GM19372 (cell line): ENCODE measurements around the gene SVOP.
"Not testable (repeated sequence)": the region's sequence is repeated elsewhere in the genome, so short reads cannot be mapped to it uniquely, and the experiment has no call there.

ENCODE experiments used
- ATAC-seq: cut with Tn5 transposase; IDR thresholded peaks from one replicate; pipeline ENCODE4 v1.9.1; 2021; ENCODE audit warnings: mild to moderate bottlenecking, low read depth, moderate library complexity; ENCODE audit not compliant: unreplicated experiment

SVOP gene, protein sequence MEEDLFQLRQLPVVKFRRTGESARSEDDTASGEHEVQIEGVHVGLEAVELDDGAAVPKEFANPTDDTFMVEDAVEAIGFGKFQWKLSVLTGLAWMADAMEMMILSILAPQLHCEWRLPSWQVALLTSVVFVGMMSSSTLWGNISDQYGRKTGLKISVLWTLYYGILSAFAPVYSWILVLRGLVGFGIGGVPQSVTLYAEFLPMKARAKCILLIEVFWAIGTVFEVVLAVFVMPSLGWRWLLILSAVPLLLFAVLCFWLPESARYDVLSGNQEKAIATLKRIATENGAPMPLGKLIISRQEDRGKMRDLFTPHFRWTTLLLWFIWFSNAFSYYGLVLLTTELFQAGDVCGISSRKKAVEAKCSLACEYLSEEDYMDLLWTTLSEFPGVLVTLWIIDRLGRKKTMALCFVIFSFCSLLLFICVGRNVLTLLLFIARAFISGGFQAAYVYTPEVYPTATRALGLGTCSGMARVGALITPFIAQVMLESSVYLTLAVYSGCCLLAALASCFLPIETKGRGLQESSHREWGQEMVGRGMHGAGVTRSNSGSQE

DNA sequence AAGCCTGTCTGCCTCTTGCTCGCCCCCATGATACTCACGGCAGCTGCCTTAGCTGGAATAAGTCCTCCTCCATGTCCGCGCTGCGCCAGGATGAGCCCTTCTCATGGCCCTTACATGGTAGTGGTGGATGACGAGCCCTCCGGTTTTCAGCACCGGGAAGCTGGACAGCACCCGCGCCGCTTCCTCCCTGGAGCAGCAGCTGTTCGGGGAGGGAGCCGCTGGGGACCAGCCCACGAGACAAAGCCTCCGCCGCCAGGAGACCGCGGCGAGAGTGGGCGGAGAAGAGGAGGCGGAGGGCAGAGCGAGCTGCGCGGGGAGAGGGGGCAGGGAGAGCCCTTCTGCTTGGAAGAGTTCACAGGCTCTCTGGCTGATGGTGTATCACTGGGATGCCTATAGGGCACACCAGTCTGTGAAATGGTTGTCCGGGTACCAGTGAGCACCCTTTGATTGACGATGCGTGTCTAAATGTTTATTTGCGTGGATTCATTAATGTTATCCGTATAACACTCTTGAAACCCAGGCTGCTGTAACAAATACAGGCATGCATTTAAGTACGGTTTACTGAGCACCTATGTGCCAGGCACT, at the start of gene SVOP:
Gene SVOP, minus strand, starts transcription at position 273 of the 585 bp plus-strand sequence. Its CDS starts 200 bp downstream, at position 73.
- ATAC-seq: no peak

DNA sequence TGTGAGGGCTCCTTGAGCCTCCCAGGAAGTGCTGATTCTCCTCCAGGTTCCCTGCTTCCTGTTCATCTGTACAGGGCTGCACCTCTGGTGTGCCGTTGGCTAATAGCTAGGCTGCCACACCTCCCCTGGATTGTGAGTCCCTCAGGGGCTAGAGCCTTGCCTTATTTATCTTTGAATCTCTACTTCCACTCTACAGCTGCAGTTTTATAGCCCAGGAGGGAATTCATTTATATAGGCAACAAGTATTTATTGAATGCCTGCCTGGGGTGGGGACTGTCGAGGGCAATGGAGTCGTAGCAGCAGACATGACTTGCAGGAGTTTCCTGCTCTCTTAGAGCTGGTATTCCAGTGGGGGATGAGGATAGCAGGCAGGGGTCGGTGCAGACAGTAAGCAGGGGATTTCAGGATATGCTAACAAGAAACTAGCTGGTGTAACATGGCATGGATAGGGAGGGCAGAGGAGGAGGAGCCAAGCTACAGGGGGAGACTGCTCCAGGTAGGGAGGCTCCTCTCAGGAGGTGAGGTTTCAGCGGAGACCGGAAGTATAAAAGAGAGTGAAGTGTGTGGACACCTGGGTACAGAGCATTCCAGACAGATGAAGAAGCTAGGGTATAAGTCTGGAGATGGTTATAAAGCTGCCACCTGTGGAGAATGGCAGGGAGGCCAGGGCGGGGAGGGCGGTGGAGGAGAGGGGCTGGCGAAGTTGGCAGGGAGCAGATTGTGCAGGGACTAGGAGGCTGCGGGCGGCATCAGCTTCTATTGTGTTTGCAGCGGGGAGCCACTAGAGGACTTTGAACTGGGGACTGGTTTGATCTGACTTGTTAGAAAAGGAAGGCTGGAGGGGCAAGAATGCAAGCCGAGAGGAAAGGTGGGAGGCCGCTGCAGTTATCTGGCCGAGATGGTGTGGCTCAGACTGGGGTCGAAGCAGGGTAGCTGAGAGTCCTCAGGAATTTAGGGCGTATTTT, 48.7 kb upstream of the SVOP start:
- ATAC-seq: no peak

DNA sequence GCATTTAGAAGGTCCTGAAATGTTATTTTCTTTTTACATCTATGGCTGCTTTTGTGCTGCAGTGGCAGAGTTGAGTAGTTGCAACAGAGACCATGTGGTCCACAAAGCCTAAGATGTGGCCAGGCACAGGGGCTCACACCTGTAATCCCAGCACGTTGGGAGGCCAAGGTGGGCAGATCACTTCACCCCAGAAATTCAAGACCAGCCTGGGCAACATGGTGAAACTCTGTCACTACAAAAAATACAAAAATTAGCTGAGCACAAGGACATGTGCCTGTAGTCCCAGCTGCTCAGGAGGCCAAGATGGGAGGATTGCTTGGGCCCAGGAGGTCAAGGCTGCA, 45.0 kb upstream of the SVOP start:
- no peak for ATAC-seq

DNA sequence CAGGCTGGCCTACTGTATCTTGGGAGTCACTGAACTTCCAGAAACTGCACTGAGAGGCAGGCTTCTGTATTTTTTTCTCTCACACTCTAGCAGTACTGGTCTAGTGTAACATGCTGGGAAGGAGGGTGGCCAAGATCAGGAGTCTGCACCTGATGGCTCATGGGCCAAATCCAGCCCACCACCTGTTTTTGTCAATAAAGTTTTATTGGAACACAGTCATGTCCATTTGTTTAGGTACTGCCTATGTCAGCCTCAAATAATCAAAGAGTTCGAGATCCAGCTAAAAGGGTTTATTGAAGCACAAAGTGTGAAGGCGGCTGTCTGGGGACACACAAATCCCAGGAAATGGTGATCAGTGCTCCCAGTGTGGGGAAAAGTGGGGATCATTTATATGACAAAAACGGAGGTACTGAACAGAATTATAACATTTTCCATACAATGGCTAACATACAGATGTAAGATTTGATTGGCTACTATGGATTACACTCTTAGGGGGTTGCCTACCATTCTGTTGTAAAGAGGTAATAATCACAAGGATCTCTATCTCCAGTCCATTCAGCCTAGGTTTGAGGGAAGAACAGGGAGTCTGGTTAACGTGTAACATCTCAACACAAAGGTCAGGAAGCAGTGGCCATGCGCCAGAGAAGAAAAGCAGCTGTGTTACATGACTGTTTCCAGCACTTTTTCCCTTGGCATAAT, 44.4 kb upstream of the SVOP start:
- ATAC-seq: no peak

DNA sequence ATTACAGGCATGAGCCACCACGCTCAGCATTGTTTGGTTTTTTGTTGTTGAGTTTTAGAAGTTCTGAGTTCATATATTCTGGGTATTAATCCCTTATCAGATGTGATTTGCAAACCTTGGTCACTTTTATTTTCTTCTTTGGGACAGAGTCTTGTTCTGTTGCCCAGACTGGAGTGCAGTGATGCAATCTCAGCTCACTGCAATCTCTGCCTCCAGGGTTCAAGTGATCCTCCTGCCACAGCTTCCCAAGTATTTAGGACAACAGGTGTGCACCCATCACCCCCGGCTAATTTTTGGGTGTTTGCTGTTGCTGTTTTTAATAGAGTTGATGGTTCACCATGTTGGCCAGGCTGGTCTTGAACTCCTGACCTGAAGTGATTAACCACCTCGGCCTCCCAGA, 43.3 kb upstream of the SVOP start:
- ATAC-seq: no peak

DNA sequence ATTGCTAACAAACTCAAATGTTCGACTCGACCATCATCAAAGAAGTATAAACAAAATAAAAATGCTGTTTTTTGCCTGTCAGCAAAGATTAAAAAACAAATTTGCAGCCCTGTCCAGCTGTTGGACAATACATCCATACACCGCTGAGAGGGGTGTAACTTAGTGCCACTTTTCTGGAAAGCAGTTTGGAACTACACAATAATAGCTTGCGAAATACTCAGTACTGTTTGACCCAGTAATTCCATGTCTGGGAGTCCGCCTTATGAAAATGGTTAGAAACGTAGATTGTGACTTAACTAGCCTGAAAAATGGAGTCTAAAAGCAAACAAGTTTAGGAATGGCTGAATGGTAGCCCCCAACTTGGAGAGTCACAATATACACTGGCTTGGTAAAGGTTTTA, 37.9 kb upstream of the SVOP start:
- ATAC-seq: no peak

DNA sequence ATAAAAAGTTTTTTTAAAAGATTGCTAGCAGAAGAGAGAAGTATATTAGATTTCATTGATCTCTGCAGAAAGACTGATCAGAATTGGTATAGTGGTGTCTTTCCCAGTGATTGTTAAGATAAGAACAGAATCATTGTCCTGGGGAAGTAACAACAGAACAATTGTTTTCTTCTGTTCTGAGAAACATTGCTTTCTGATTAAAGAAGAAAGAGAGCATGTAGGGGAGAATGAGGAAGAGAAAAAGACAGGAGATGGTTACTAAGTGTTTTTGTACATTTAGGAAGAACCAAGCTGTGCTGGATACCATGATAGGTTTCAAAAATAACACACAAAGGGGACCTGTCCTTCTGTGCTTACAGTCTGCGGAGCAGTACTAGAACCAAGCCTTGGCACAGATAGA, 36.5 kb upstream of the SVOP start:
- no peak for ATAC-seq

DNA sequence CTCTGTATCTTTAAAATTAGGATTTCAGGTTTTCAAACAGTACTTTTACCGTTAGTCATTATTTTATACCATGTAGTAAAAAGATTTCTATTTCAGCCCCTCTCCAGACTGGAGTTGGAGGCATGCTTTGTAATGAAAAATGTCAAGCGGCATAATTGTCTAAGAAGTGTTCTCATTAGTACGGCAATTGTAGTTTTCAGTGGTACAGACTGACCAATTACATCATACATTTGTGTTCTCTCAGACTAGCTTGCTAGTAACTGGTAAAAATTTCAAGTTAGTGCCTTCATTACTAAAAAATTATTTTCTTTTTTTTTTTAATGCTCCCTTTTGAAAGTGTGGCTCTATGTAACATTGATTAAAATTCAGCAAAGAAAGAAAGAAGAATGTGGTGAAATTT, 36.0 kb upstream of the SVOP start:
- ATAC-seq: no peak

DNA sequence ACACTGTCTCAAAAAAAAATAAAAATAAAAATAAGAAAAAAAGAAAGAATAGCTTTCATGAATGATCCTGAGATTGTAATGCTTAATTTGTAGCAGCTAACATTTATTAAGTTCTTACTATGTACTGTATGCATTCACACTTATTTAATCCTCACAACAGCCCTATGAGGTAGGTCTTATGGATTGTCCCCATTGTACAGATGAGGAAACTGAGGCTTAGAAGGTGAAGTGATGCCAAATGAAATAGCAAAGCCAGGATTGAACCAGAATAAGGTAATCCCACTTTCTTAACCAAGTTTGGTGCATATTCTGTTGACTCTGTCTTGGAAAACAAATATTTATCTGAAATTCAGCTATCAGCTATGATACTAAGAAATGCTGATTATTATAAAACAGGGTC, 33.7 kb upstream of the SVOP start:
- ATAC-seq: no peak

DNA sequence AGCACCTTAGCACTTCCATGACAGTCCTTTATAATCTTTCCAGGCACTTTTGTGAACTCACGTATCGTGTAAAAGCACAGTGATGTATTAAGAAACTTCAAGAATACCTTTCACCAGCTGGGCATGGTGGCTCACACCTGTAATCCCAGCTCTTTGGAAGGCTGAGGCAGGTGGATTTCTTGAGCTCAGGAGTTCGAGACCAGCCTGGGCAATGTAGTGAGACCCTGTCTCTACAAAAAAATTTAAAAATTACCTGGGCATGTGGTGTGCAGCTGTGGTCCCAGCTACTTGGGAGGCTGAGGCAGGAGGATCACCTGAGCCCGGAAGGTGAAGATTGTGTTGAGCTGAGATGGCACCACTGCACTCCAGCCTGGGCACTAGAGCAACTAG, 33.3 kb upstream of the SVOP start:
- not testable (repeated sequence) for ATAC-seq

DNA sequence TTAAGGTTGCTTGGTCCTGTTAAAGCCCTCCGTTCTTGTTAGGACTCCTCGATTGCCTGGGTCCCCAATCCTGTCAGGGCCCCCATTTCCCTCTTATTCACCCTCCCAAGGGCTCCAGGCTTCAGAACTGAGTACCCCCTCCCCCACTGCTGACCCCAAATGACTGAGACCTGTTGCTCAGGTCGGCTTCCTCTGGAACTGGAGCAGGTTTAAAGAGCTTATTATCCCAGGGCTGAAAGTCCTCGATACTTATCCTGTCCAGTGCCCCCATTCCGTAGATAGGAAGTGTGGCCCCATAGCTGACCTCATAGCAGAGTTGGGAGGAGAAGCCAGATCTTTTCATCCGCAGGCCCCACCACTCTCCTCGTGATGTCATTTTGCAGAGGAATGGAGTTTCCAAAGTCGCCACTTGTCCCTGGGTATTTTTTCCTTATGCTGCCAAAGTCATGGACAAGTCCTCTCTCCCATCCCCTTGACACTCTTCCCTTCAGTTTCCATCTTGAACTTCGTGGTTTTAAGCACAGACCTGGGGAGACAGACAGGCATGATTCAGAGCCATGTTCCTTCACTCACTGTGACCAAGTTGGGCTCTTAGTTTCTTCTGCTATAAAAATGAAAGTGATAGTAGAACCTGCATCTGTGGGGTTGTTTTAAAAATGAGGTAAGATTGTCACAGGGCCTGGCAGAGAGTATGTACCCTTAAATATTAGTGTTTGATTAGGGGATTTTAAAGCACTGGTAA, 32.7 kb upstream of the SVOP start:
- no peak for ATAC-seq

DNA sequence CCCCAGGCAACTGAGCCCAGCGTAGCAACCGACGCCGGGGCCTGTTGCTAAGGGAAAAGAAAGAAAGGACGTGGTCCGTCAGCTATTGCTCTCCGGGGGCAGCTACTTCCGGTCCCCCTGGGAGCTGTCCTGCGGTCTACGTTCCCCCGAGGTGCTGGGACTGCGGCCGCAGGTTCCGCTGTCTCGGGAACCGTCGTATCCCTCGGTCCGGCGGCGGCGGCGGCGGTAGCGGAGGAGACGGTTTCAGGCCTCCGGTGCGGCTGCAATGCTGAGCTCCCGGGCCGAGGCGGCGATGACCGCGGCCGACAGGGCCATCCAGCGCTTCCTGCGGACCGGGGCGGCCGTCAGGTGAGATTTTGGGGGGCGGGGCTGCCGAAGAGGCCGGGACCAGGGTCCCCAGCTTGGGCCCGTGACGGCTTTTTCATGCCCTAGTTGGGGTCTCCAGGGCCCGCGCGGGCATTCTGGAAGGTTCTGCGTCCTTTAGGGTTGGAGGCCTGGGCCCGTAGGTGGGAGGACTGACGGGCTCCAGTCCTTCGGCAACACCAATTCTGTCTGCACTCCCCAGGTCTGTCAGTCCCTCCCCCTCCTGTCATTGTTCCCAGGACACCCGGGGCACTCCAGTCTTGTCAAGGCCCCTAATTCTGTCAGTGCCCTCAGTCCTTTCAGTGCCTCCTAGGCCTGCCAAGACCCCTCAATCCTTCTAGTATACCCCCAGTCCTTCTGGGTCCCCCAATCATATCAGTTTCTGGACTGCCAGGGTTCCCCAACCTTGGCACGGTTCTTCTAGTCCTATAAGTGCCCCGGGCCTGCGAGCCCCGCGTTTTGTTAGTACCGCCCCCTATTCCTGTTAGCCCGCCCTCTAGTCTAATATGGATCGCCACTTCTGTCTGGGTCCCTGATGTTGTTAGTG, 31.8 kb upstream of the SVOP start, which contains the start of gene USP30:
Gene USP30, plus strand, starts transcription at position 163 of the 910 bp plus-strand sequence. Its CDS starts 103 bp downstream, at position 266.
- peak; percentile 74 for ATAC-seq

DNA sequence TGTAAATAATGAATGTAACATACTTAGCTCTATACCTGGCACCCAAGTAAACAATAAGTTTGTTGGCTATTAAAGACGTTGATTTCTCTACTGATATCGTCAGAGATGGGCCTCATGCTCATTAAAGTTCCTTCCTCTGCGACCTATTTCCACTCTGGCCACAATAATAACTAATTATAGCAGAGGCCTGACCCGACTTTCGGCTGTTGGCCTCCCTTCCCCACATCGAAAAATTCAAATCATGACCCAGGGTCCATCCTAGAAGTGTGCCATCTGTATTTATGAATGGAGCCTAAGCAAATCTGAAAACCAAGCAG, 31.2 kb upstream of the SVOP start:
- ATAC-seq: no peak

DNA sequence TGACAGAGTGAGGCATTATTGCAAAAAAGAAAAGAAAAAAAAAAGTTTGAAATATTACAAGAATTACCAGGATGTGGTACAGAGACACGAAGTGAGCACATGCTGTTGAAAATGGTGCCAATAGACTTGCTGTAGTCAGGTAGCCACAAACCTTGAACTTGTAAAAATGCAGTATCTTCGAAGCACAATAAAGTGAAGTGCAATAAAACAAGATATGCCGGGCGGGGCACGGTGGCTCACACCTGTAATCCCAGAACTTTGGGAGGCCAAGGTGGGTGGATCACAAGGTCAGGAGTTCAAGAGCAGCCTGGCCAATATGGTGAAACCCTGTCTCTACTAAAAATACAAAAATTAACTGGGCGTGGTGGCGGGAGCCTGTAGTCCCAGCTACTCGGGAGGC, 28.9 kb upstream of the SVOP start:
- ATAC-seq: not testable (repeated sequence)

DNA sequence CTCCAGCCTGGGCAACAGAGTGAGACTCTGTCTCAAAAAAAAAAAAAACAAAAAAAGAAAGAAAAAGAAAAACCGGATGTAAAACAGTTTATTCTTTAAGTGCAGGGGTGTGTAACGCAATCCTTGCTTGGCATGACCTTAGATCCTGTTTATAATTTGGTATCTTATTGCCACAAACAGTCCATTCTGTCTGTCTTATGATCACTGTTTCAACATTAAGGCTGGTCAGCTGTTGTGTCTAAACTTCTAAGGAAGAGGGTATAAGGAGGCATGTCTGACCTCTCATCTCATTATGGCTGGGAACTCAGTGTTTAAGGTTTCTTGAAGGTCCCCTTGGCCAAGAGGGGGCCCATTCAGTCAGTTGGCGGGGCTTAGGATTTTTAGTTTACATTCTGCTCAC, 27.8 kb upstream of the SVOP start:
- not testable (repeated sequence) for ATAC-seq

DNA sequence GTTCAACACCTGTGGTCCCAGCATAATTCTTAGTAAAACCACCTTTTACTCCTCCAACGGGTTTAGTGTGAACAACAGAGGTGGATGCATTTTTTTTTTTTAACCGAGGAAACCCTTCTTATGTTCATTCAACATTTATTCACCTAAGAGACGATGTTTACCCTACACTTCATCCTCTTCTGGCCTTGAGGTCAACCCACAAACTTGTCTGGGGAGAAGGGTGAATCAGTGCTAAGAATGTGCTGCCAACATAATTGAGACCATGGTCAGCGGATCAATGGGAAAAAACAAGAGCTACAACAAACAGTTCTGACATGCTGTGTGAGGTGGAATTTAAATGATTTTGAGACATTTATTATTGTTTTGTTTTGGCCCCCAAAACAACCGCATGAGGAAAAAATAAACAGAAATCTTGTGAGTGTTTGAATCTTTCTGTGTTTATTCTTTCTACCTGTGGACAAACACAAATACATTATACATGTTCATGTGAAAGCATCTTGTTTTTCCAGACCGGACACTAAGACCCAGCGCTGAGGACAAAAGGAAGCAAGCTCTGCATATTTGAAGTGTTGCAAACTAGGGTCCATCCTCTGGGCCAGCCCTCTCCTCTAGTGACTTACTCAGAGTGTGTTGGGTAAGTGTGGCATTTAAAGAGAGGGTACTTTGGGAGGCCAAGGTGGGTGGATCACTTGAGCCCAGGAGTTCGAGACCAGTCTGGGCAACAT, 26.4 kb upstream of the SVOP start:
- no peak for ATAC-seq

DNA sequence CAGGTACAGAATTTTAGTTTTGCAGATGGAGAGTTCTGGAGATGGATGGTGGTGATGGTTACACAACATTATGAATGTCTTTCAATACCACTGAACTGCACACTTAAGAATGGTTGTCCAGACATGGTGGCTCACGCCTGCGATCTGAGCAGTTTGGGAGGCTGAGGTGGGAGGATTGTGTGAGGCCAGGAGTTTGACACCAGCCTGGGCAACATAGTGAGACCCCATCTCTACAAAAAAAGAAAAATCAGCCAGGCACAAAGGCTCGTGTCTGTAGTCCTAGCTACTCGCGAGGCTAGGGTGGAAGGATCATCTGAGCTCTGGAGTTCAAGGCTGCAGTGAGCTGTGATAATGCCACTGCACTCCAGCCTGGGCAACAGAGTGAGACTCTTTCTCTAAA, 23.4 kb upstream of the SVOP start:
- ATAC-seq: no peak

DNA sequence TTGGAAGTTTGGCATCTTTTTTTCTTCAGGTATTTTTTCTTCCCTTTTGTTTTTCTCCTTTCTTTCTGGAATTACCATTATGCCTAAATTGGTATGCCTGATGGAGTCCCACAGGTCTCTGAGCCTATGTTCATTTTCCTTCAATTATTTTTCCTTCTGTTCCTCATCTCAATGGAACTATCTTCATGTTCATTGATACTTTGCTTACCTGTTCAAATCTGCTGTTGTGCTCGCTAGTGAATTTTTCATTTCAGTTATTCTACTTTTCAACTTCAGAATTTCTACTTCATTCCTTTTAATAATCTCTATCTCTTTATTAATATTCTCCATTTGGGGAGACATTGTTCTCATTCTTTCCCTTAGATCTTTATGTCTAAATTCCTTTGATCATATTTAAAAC, 16.1 kb upstream of the SVOP start:
- no peak for ATAC-seq
